ENCODE data around the gene RPH3AL.

DNA sequence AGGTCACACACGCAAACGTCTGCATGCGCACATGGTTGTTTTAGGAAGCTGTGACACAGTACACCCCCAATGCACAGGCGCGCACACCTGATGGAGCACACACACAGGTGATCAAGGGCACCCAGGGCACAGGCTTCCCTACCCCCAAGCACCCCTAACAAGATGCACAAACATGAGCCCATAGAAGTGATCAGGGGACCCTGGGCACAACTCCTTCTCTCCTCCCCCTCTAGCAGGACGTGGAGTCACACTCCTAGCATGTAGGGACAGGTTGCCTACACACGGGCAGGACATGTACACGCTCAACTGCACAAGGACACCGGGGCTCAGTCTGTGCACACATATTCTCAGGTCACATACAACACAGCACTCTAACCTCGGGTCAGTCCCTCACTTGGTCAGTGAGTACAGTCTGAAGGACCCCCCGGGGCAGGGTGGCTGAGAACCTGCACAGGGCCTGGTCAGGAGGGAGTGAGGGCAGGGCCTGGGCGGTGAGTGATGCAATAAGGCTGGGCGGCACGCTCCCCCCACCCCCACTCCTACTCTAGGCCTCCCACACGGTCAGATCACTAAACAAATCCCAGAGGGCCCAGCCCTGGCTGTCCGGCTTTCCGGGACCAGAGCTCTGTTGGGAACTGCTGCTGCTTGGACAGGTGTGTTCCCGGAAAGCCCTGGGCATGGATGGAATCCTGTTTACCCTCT, 170.4 kb downstream of the RPH3AL start:
- TF ChIP-seq CTCF (IDR thresholded peaks at IDR 0.05) (no peak), POLR2A (IDR thresholded peaks at IDR 0.05) (no peak)

Data from testis (tissue), 2 donors.